CD4-positive, alpha-beta T cell treated with Interleukin-17A for 1 hour (primary cell): Measurements from ENCODE around the gene HCFC1R1.
A peak's percentile ranks its signal among the peaks of the same experiment; 100 is the strongest.

Experiments
- DNase-seq: peaks from one replicate; pipeline ENCODE4 v3.0.0-alpha.2; 2020

Gene HCFC1R1

DNA sequence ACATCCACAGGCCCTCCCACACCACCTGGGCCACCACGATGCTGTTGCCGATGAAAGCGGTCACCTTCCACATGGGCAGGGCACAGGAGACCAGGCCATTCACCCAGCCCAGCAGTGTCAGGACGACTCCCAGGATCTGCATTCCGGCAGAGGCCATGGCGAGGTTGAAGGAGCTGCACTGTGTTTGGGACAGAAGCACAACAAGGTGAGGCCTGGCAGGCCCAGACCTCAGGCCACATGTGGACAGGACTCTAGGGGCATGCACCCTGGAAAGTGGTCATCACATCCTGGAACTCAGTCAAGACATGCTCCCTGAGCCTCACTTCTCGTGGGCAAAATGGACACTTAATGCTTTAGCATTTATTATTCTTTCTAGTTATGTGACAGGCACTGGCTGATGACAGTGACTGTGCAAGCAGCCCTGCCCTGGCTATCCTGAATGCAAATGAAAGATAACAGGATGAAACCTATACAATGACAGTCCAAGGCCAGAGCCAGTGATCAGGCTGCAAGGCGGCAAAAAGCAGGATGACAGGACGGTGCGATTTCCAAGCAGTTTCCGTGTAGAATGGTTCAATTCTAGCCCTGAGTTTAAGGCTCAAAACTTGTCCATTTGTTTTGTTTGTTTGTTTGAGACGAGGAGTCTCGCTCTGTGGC lies 7.7 kb downstream of the HCFC1R1 start:
- DNase-seq: no peak

DNA sequence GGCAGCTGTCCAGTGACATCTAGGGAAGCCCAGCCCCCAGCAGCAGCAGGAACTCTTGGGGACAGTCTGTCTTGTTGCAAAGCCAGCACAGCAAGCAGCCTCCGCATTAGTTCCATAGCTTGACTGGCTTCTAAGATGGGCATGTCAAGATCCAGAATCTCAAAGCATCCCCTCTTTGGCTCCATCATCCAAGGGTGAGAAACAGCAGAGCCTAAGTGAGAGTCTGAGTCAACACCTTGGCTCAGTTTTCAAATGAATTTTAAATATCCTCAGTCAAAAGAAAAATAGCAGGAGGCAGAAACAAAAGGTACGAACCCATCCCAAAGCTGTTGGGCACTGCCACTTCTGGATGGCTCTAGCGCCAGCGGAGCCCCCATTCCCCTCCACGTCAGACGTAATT lies 8.8 kb downstream of the HCFC1R1 start:
- no peak for DNase-seq

DNA sequence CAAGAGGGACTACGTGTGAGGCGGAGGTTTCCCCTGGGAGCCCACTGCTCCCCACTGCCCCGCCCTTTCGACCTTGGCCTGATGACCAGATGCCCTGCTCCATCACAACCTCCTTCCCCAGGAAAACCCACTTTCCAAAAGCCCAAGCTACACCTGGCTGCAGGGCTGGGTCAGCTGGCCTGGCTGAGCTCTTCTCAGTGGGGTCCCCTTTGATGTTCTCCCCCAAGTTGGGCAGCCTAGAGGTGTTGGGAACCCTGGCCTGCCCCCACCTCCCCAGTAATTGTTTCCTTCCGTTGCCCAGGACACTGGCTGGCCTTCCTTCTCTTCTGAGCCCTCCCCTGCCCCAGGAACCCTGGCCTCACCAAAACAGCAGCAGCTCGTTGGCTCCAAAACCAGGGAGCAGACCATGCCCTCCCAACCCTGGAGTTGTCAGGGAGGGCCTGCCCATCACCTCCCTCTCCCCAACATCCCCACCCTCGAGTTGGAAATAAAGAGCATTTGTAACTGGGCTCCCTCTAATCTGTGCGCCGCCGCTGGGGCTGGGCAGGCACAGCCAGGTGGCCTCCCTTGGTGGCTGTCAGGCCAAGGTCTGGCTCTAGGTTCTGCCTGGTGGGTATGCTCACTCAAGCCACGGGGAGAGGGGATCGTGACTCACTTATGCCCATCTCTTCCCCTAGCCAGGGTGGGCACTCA lies 9.6 kb downstream of the HCFC1R1 start:
- no peak for DNase-seq

DNA sequence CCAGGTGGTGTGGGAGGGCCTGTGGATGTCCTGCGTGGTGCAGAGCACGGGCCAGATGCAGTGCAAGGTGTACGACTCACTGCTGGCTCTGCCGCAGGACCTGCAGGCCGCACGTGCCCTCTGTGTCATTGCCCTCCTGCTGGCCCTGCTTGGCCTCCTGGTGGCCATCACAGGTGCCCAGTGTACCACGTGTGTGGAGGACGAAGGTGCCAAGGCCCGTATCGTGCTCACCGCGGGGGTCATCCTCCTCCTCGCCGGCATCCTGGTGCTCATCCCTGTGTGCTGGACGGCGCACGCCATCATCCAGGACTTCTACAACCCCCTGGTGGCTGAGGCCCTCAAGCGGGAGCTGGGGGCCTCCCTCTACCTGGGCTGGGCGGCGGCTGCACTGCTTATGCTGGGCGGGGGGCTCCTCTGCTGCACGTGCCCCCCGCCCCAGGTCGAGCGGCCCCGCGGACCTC lies 10.2 kb downstream of the HCFC1R1 start:
- DNase-seq: no peak

DNA sequence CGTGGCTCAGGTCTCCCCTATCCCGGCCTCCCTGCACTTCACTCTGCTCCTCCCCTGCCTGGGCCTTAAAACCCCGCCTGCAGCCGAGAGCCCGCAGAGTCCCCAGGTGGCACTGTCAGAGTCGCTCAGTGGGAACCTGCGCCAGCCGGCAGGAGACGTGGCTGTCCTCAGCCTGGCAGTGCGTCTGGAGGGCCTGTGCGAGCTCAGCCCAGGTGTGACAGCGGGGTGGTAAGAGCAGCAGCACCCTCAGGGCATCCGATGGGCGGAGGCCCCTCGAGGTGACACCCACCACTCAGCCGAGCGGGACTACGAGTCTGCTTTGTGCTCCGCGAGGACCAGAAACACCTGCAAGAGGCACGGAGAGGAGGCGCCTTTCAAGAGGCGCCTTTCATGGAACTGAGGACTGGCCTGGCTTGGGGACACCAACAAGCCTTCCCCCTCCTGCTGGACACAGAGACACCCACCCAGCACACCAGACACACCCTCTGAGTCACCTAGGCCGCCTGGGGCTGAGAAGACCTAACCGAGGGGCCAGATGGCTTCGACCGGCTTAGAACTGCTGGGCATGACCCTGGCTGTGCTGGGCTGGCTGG lies 10.8 kb downstream of the HCFC1R1 start, which contains the start of gene CLDN9:
CLDN9 (plus strand) TSS at position 96 of the 593 bp plus-strand sequence; CDS start at position 536, 440 bp downstream.
- DNase-seq: no peak

DNA sequence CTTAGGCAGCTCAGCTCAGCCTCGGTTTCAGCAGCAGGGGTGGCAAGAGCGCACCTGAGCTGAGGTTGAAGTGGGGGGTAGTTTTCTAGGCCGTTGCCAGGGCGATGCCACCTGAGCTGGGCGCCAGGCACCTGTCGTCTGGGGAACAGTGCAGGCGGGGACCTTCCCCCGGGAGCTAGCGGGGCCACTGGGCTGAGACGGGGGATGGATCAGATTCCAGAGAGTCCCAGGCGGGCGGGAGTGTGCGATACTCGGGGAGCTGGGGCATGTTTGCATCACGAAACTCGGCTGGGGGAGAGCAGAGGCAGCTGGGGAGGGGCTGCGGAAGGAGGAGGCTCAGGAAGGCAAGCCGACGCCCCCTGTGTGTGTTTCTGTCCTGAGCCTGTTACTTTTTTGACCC lies 11.5 kb downstream of the HCFC1R1 start:
- DNase-seq: no peak

DNA sequence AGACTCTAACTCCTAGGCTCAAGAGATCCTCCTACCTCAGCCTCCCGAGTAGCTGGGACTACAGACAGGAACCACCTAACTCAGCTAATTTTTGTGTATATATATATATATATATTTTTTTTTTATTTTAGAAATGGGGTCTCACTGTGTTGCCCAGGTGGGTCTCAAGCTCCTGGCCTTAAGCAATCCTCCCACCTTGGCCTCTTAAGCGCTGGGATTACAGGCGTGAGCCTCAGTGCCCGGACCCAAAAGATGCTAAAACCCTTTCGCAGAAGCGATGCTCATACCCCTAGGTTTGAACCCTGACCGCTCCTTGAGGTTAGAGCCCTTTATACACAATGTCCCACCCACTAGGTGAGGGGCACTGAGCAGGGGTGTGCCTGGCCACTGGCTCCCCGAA lies 13.2 kb downstream of the HCFC1R1 start:
- no peak for DNase-seq

DNA sequence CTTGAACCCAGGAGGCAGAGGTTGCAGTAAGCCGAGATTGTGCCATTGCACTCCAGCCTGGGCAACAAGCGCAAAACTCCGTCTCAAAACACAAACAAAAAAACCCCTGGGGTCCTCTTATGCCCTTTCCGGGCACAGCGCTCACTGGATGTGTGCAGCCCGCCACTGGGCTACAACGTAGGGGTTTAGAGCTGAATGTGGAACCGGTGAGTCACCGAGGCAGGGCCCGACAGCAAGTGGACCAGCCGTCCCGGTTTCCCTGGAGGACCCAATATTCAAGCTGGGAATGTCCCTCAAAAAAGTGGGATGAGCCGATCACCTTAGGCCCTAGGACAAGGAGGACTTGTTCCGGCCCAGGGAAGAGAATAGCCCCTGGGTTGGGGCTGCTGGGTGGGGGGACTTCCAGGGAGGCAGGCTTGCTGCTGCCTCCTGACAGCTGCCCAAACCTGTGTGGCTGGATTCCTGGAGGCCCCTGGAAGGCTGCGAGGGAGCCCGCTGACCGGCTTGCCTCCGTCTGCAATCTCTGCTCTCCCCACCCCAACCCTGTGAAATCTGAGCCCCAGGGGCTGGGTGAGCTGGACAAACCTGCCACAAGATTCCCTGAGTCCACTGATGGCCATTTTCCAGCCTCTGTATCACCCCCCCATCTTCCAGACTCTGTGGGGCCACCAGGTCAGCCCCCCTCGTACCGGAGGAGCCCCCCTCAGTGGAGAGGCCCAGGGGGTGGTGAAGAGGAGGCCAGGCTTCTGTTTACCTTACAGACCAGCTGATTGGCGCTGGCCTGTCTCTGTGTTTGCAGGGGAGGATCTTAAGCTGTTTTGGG lies 14.0 kb downstream of the HCFC1R1 start:
- no peak for DNase-seq

DNA sequence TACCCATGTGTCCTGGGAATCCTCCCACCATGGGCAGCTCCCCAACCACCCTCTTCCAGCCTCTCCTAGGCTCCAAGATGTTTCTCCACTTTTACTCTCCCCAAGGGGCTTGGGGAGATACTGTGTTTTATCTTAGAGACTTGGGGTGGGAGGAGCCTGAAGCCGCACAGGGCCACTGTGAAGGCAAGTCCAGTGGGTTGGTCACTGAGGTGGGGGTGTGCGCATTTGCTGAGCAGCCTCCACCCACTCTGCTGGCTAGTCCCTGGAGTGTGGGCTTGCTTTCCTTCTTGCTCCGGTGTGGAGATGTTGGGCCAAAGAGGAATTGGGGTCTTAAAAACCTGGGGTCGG lies 15.1 kb downstream of the HCFC1R1 start:
- DNase-seq: no peak

DNA sequence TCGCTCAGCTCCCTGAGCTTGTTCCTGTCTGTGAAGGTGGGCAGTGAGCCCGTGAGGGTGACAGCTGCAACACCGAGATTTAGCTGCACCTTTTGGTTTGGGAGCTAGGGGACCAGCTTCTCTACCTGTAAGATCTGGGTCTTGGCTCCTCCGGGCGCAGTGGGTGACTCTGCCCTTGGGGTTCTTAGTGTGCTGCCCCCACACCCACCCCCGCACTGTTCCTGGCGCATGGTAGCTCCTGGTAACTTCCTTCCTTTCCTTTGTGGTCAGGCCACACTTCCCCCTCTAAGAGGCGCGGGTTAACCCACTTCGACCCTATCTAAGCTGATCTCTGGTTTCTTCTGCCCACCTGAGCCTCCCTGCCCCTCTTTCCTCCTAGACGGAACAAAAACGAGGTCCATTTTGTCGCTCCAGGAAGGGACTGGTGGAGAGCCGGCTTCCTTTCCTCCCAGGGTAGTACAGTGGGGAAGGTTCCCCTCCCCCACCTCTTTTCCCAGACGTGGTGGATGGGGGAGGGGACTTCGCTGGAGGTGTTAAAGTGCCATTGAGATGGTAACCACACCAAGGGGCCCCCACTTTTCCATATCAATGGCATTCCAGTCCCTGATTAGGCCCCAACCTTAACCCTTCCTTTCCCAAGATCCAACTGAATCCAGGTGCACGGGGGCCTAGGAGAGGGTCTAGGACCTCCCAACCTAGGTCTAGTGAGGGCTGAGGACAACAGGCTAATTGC lies 15.6 kb downstream of the HCFC1R1 start:
- DNase-seq: peak; percentile 32

DNA sequence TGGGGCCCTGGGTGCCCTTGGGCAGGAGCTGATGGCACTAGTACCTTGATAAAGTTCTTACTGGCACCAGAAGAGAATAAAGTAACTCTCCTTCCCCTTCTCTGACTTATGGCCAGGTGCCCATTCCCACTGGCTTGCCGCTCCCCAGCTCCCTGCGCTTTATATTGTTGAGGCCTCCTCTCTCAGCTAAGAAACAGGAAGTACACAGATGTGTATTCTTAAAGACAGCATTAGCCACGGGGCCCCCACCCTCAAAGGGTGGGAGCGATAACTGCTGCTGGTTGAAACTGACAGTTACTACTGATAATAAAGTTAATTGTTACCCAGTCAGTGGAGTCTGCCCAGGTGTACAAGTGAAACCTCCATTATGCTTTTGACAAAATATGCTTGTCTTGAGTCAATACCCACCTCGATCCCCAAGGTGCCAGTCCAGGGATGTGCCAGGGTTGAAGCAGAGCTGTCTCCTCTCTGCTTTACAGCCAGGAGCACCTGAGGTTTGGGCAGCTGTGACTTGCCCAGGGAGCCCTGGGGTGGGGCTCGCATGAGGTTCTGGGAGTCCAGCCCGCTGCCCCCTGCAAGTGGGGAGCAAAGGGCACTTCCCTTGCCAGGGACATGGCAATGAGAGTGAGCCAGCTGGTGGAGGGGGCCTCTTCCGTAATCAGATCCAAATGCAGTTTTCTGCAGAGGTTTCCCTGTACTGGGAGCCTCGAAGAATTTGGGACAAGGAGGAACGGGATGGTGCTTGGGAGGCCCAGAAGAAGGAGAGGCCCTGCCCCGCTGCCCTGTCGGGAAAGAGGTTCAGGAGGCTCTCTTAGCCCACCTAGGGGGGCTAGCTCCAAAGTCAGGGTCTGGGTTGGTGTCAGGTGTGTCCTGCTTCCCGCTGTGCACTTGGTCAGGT lies 16.4 kb downstream of the HCFC1R1 start:
- DNase-seq: no peak

DNA sequence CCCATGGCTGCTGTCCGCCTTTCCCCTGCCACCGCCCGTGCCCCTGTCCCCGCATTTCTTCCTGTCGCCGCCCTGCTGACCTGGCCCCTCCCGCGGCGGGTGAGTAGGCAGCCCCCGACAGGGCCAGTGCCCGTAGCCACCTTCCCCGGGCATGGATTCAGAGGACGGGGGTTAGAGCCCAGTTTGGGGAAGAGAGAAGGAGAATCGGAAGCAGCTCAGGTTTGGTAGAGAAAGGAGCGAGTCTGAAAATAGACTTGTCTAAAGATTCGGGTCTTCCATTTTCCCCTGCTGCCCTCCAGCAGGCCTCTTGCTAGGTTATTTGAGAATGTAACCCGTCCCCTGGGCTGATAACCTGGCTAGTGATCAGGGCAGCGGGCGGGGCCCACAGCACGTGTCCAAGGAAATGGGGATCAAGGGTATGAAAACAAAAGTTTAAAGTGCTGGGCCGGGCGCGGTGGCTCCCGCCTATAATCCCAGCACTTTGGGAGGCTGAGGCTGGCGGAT lies 18.9 kb downstream of the HCFC1R1 start:
- no peak for DNase-seq

DNA sequence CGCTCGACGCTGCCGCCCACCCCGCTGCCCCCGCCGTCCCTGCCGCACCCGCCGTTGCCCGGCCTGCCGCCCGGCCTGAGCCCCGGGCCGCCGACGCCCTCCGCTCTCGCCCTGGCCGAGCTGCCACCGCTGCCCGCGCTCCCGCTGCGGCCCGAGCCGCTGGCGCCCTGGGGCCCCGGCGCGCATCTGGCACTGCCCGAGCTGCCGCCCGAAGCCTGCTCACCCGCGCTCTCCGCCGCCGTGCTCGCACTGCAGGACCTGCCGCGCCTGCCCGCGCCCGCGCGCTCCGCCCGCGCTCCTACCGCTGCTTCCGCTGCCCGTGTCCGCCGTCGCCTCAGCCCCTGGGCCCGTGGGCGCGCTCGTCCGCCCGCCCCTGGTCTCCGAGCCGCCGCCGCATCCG lies 19.4 kb downstream of the HCFC1R1 start:
- no peak for DNase-seq

DNA sequence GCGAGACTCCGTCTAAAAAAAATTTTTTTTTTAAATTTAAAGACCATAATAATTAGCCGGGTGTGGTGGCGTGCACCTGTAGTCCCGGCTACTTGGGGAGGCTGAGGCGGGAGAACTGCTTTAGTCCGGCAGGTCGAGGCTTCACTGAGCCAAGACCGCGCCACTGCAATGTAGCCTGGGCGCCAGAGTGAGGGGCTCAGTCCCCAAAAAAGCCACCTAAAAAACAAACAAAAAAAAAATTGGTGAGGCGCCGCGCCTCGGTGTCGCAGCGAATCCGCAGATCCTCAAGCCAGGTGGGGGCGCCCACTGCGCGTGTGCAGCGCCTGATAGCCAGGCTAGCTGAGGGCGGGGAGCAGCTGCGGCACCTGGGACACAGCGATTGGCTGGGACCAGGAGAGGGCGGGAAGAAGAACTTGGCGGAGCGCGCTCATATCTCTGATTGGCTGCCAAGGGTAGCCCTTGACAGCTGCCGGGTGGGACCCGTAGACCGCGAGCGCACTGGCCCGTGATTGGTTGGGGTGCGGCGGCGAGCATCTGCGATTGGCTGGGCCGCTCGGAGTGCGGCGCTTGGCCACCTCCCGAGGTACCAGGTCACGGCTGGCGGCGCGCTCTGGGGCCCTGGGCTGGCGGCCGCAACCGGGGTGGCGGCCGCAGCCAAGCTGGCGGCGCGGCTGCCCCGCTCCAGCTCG lies 20.0 kb downstream of the HCFC1R1 start:
- peak; percentile 99 for DNase-seq

DNA sequence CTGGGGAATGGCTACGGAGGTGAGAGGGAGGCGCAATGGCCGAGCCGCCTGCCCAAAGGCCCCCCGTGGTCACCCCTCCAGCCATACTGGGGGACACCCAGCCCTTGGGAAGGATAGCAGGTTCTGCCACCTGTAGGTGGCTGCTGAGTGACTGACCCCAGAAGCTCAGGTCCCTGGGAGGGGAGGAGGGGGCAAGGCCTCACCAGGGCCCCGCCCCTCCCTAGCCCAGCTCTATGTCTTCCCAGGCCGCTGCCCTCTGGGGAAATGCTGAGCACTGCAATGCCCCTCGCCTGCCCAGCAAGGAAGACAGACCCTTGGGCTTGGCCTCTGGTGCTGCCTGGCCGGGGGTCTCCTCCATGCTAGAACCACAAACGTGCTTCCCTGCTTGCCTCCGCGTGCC lies 22.4 kb downstream of the HCFC1R1 start:
- DNase-seq: no peak

DNA sequence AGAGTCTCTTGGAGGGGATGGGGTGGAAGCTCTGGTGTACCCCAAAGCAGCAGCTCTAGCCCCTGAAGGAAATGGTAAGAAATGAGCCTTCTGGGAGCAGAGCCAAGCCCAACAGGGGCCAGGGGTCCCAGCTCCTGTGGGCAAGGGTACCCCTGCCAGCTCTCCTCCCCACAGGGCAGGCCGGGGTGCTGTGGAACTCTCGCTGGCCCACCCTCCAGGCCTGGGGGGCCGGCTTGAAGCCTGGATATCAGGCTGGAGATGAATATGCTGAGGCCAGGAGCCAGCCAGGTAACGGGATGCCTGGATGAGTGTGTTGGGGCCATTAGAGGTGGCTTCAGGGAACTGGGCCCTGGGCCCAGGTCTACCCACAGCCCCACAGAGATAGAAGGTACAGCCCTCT lies 23.2 kb downstream of the HCFC1R1 start:
- DNase-seq: no peak

DNA sequence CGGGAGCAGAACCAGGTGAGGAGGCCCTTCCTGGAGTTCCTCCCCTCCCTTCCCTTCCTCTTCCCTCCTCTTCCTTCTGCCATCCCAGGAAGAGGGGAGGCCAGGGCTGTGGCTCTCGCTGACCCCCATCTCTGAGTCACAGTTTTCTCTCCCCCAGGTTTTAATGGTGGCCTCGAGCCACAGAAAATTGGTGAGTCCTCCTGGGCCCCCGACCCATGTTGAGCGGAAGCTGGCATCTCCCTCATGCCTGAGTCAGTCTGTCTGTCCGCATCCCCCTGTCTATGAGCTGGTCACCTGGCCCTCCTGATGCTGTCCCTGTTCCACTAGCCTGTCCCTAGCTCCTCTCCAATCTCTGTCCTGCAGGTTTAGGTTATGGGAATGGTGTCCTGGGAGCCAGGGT lies 23.8 kb downstream of the HCFC1R1 start:
- DNase-seq: no peak

DNA sequence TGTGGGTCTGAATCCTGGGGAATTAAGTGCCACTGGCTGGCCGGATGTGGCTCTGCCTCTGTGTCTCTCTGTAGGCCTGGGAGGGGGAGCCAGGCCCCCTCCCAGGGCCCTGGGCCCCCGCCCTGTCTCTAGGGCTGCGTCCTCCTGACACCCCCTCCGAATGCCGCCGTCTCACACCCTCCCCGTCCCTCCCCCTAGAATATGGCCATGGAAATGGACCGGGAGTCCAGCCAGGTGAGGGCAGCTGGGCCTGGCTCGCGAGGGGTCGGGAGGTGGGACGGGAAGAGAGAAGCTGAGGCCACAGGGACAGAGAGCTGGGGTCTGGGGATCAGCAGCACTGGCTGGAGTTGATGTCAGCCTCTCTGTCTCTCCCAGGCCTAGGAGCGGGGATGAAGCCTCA lies 27.4 kb downstream of the HCFC1R1 start:
- no peak for DNase-seq

DNA sequence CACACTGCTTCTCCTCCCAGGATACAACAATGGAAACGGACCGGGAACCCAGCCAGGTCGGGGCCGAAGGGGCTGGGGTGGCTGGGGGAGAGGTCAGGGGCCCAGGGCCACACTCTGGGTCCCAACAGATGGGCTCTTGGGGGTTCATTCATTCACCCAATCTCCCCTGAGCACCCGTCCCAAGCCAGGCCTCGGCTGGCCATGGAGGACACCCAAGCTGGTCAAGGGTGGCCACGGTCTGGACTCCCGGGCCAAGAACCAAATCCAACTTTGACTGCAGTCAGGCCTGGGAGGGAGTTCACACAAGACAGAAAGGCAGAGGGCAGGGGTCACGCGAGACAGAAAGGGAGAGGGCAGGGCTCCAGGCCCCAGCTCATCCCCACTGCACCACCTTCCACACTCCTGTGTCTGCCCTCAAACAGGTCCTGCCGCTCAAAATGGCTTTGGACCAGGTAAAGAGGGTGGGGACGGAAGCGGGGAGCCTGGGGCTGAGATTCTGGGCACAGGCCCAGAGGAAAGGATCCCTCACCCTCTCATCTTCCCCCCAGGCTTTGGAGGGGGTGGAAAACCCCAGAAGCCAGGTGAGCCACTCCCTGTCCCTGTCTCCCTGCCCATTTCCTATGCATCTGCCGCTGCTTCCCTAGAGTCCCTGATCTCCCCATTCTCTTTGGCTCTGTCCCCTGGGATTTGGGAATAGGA lies 31.2 kb downstream of the HCFC1R1 start:
- no peak for DNase-seq

DNA sequence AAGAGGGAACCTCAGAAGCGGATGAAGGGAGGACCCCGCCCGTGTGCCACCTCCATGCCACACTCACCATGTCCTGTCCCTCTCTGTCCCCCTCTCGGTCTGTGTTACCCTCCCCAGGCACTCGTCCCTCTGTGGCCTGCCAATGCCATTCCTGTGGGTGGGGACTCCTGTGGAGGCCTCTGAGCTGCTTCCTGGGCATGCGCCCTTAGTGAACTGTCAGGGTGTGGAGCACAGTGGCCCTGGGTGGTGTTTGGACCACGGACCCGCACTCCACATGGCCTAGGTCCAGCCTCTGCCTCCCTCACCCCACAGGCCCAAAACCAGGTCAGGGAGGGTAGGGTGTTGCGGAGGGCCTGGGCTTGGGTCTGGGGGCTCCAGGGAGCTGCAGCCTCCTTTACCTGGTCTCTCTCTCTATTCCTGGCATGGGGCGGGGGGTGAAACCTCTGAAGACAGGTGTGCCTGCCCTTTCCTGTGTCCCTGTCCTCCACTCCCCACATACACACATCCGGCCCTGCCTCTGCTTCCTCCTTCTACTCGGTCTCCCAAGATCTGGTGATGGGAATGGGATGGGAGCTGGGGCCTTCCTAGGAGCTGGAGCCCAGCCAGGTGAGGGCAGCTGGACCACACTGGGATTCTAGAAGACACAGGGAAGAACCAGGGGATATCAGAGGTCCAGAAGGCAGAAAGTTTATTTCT lies 32.0 kb downstream of the HCFC1R1 start:
- no peak for DNase-seq
